HG02870 (cell line): ENCODE measurements around the gene DLX6.
"Not testable (repeated sequence)": the region's sequence is repeated elsewhere in the genome, so short reads cannot be mapped to it uniquely, and the experiment has no call there.

ENCODE experiments used
- ATAC-seq: cut with Tn5 transposase; IDR thresholded peaks from one replicate; pipeline ENCODE4 v1.9.1; 2021; ENCODE audit warnings: mild to moderate bottlenecking, moderate library complexity; ENCODE audit not compliant: unreplicated experiment

DLX6 gene

DNA sequence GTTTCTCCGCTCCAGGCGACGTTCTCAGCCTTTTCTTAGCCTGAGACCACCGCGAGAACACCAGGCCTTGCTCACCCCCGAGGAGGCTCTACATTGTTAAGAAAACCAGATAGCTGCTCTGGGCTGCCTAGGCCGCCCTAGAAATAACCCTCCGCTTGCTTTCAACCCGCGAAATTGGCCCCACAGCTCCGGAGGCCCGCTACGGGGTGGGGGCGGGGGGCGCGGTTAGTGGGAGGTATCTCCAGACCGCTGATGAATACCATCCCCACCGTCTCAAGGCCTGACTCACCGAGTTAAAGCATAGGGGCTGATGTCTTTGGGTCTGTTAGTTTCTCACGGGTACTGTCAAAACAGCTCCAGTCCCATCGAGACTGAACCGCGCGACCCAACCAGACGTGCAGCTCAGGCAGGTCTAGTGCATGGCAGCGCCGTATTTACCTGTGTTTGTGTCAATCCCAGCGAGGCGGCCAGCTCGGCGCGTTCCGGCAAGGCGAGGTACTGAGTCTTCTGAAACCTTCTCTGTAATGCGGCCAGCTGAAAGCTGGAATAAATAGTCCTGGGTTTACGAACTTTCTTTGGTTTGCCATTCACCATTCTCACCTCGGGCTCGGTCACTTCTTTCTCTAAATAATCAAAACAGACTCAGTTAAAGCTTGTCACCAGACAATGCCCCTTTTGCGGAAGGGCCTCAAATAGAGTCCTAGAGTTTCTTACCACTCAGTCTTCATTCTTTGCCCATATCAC is 16.6 kb downstream of the DLX6 start:
- ATAC-seq = no peak

GRCh38 chr7:97022491-97023306 is 17.3 kb downstream of the DLX6 start:
- ATAC-seq = no peak

GRCh38 chr7:97024209-97025129 is 19.1 kb downstream of the DLX6 start, which contains the start of gene DLX5:
Gene DLX5 (minus strand): TSS chr7:97024831. CDS start chr7:97024623, 208 bp downstream.
- no peak for ATAC-seq

- ATAC-seq = no peak
Measured at GRCh38 chr7:97025130-97025499, 19.8 kb downstream of the DLX6 start.

GRCh38 chr7:97025983-97026714 is 20.8 kb downstream of the DLX6 start:
- no peak for ATAC-seq

- ATAC-seq = peak; percentile 28
Measured at GRCh38 chr7:97026715-97027426, 21.5 kb downstream of the DLX6 start.

- peak; percentile 87 for ATAC-seq
Measured at GRCh38 chr7:97027427-97028234, 22.3 kb downstream of the DLX6 start.

GRCh38 chr7:97034213-97034852 is 29.0 kb downstream of the DLX6 start:
- ATAC-seq = not testable (repeated sequence)

- ATAC-seq = no peak
Measured at GRCh38 chr7:97039374-97040065, 34.2 kb downstream of the DLX6 start.

- no peak for ATAC-seq
Measured at GRCh38 chr7:97043281-97043680, 37.9 kb downstream of the DLX6 start.
